Measurements from ENCODE around the gene CAMK1D. TPM values are rescaled to one million over a fixed set of nuclear protein-coding genes. Genes with fewer than 3 reads are reported as not detected.

The CAMK1D gene
- total RNA-seq, 1 experiment from 2014 or later: 6.3 TPM

DNA sequence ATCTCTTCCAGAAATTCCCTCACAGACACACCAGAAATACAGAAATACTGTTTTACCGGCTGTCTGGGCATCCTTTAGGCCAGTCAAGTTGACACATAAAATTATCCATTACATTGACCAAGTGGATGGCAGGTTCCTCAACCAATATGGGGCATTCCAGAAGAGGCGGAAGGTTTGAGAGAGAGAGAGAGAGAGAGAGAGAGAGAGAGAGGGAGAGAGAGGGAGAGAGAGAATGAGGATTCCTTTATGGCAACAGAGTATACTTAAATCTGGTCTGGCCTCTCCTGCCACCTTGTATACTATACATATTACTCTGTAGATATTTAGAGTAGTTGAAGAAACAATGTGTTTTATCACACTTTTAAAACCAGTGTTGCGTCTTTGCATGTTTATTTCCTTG is 214.1 kb downstream of the CAMK1D start:
- no peak overlapping the region for H3K4me2 ChIP-seq (ENCODE audit: insufficient read depth, insufficient read length, low read length)
- no peaks in the 10 kb centered on the region for H3K79me2 ChIP-seq (ENCODE audit: insufficient read depth, low read length)
- no peak overlapping the region for H2AK5ac ChIP-seq (ENCODE audit: insufficient read length, low read length)
- H3K9ac ChIP-seq (ENCODE audit: extremely low read depth, insufficient read length, low read length): no peak overlapping the region
- TF ChIP-seq, protein P1, sequence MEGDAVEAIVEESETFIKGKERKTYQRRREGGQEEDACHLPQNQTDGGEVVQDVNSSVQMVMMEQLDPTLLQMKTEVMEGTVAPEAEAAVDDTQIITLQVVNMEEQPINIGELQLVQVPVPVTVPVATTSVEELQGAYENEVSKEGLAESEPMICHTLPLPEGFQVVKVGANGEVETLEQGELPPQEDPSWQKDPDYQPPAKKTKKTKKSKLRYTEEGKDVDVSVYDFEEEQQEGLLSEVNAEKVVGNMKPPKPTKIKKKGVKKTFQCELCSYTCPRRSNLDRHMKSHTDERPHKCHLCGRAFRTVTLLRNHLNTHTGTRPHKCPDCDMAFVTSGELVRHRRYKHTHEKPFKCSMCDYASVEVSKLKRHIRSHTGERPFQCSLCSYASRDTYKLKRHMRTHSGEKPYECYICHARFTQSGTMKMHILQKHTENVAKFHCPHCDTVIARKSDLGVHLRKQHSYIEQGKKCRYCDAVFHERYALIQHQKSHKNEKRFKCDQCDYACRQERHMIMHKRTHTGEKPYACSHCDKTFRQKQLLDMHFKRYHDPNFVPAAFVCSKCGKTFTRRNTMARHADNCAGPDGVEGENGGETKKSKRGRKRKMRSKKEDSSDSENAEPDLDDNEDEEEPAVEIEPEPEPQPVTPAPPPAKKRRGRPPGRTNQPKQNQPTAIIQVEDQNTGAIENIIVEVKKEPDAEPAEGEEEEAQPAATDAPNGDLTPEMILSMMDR (conservative IDR thresholded peaks at IDR 0.05): no peak
- no peak overlapping the region for H3K4ac ChIP-seq (ENCODE audit: low read depth, low read length)
- no peaks in the 10 kb centered on the region for H3K9me3 Mint-ChIP-seq
- H3K9me3 ChIP-seq (ENCODE audit: control insufficient read depth, low read depth, low read length): no peaks in the 10 kb centered on the region
- H2BK5ac ChIP-seq (ENCODE audit: insufficient read length, low read length): no peak overlapping the region
- H2BK15ac ChIP-seq (ENCODE audit: low read depth, low read length): no peak overlapping the region
- no peak overlapping the region for H3K23ac ChIP-seq (ENCODE audit: insufficient read length, low read depth, low read length)
- no peaks in the 10 kb centered on the region for H3K27me3 ChIP-seq (ENCODE audit: insufficient read depth, low read length)
- no peak overlapping the region for H4K8ac ChIP-seq (replicated peaks; ENCODE audit: insufficient read length, low read depth, low read length)
- H3K4me3 Mint-ChIP-seq: no peak overlapping the region
- no peak overlapping the region for H2BK20ac ChIP-seq (ENCODE audit: low read depth, low read length, poor library complexity, severe bottlenecking)
- H4K20me1 ChIP-seq (ENCODE audit: control insufficient read depth, insufficient read depth, insufficient read length): no peaks in the 10 kb centered on the region
- no peaks in the 10 kb centered on the region; a peak in 1 of 7 replicates for H3K36me3 Mint-ChIP-seq (ENCODE audit: insufficient read depth in 1 of 3, low read depth in 3 of 3)
- no peak overlapping the region for H3K27ac Mint-ChIP-seq
- H3K4me1 Mint-ChIP-seq: peaks cover 10% of the 10 kb centered on the region in 2 experiments; a peak in 3 of 4 replicates
- no peak overlapping the region for H3K14ac ChIP-seq (ENCODE audit: insufficient read depth, low read length)
- DNase-seq: no peak
- no peak overlapping the region for H2BK12ac ChIP-seq (ENCODE audit: insufficient read length, low read depth, low read length)
- no peak overlapping the region for H4K5ac ChIP-seq (ENCODE audit: insufficient read length, low read depth, low read length)
- no peak overlapping the region for H3T11ph ChIP-seq (ENCODE audit: low read length)
- no peak overlapping the region for H2AFZ ChIP-seq (ENCODE audit: low read length)
- no peak overlapping the region for H2BK120ac ChIP-seq (ENCODE audit: low read depth, low read length, poor library complexity, severe bottlenecking)
- H3K18ac ChIP-seq (ENCODE audit: insufficient read length, low read depth, low read length): no peak overlapping the region
- peaks cover 2% of the 10 kb centered on the region for H3K27me3 Mint-ChIP-seq (ENCODE audit: low read depth)
- WGBS (ENCODE audit: extremely low coverage, insufficient read length, low lambda C conversion rate): no CpG with 5 or more reads among the region's 3 CpGs
- H3K79me1 ChIP-seq (ENCODE audit: insufficient read depth, low read depth, low read length, poor library complexity, severe bottlenecking): no peaks in the 10 kb centered on the region
- no peak overlapping the region for H4K91ac ChIP-seq (ENCODE audit: insufficient read length, low read depth, low read length)
- no peaks in the 10 kb centered on the region for H3K4me1 ChIP-seq (ENCODE audit: insufficient read depth, low read length)
- H3K27ac ChIP-seq (ENCODE audit: insufficient read length, low read depth, low read length): no peak overlapping the region
- no peaks in the 10 kb centered on the region for H3K23me2 ChIP-seq (ENCODE audit: insufficient read length, low read depth, low read length, poor library complexity, severe bottlenecking)
- no peak overlapping the region for H3K56ac ChIP-seq (ENCODE audit: insufficient read length, low read depth, low read length)

All from H9 (cell line).